T follicular helper cell (primary cell): ENCODE data around the gene STYXL2.

Experiments used
- DNase-seq: peaks from one replicate; pipeline ENCODE4 v3.0.0-alpha.2; 2020; ENCODE audit warnings: low read depth

Gene STYXL2

DNA sequence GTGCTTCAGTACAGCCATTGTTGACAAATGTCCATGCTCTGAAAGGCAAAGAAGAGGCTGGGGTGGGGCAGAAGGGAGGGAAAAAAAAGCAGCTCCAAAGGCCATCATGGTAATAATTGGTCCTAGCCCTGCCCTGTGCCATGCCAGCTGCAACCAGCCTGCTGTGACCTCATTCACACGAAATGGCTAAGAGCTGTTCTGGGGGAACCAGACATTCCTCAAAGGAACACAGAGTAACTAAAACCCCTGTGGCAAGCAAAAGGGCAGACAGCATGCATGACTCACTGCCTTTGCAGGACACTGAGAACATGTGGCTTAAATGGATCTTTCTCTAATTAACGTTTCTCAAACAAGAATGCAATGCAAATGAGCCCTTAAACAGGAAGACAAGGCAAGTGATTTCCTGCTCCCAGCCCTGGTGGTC lies 42.3 kb downstream of the STYXL2 start:
- DNase-seq, result no peak

- DNase-seq, result no peak
Observed at GRCh38 chr1:167136806-167137205, 42.9 kb downstream of the STYXL2 start.

- no peak for DNase-seq
Observed at GRCh38 chr1:167137332-167137781, 43.5 kb downstream of the STYXL2 start.

DNA sequence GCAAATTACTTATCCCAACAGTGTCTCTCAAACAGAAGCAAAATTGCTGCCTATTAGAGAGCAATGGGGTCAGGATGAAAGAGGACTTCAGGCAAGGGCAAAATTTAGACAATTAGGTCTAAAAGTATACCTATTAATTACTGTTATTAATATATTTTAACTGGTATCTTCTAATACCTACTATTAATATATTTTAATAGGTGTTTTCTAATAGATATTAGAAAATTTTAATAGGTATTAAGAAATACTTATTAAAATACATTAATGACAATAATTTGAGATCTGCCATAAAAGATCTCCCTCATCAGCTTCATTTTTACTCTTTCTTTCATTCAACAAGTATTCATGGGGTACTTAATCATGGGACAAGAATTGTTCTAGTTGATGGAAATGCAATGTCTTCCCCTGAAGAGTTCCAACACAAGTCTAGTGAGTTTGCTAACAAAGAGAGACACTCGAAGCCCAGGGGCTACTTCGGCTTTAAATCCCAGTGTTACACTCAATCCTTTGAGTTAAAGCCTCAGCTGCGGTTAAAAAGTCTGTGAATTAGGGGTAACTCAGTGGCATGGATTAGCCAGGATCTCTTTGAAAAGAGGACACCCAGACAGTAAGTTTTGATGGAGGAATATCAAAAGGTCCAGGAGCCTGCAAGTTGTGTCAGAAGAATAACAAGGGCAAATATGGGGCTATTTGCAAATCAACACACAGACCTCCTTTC lies 44.1 kb downstream of the STYXL2 start:
- DNase-seq, result no peak

DNA sequence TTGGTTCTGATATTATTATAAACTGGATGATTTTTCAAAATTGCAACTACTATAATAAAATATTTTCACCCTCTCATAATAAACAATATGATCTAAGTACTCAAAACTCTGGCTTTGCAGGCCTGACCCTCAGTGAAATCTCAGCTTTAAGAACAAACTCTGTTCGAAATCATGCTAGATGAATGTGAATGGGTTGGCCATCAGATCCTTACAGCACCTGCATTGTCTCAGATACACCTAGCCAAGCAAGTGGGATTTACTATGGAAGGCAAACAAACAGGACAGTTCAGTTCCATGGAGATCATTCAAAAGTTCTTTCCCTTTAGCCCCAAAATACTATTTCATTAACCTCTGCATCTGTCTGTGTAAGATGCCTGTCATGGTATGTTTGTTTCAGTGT lies 44.8 kb downstream of the STYXL2 start:
- no peak for DNase-seq

GRCh38 chr1:167141963-167142362 lies 48.1 kb downstream of the STYXL2 start:
- no peak for DNase-seq
